SK-N-SH treated with all-trans-retinoic acid at 6 μM for 48 hours (cell line): ENCODE data around the gene ROBO1.

Source experiments
- ATAC-seq: fragments of 200-7000 bp; cut with Tn5 transposase; 3 replicates; pipeline ENCODE4 v1.9.1; 2020; ENCODE audit warnings: mild to moderate bottlenecking, moderate library complexity
- ARNTL ChIP-seq: fragments of 450-650 bp; formaldehyde crosslinking; IDR thresholded peaks from 2 replicates; pipeline ENCODE4 v1.5.0; 2020; ENCODE audit warnings: low read depth, mild to moderate bottlenecking, moderate library complexity, borderline replicate concordance
- BACH2 ChIP-seq: fragments of 250-450 bp; sonication (Bioruptor Pico); IDR thresholded peaks from 2 replicates; pipeline ENCODE4 v1.9.0; 2021; ENCODE audit warnings: mild to moderate bottlenecking, borderline replicate concordance
- CSDC2 ChIP-seq: fragments of 250-450 bp; sonication (Bioruptor Pico); IDR thresholded peaks from 2 replicates; pipeline ENCODE4 v1.5.0; 2020; ENCODE audit warnings: mild to moderate bottlenecking, moderate library complexity
- ESRRG ChIP-seq: fragments of 250-450 bp; sonication (Bioruptor Pico); IDR thresholded peaks from 2 replicates; pipeline ENCODE4 v1.6.1; 2021; ENCODE audit warnings: mild to moderate bottlenecking
- GLIS3 ChIP-seq: fragments of 250-450 bp; sonication (Bioruptor Pico); IDR thresholded peaks from 2 replicates; pipeline ENCODE4 v1.5.0; 2020; ENCODE audit warnings: mild to moderate bottlenecking, moderate library complexity
- ISL1 ChIP-seq: fragments of 250-450 bp; sonication (Bioruptor Pico); IDR thresholded peaks from 2 replicates; pipeline ENCODE4 v2.1.2; 2022; ENCODE audit warnings: mild to moderate bottlenecking, moderate library complexity
- OSR1 ChIP-seq: fragments of 250-450 bp; sonication (Bioruptor Pico); IDR thresholded peaks from 2 replicates; pipeline ENCODE4 v1.8.0; 2022; ENCODE audit warnings: moderate library complexity, mild to moderate bottlenecking, inconsistent platforms
- PPARA ChIP-seq: fragments of 250-450 bp; sonication (Bioruptor Pico); IDR thresholded peaks from 2 replicates; pipeline ENCODE4 v1.5.0; 2020; ENCODE audit warnings: mild to moderate bottlenecking, borderline replicate concordance
- RARB ChIP-seq: fragments of 250-450 bp; sonication (Bioruptor Pico); IDR thresholded peaks from 2 replicates; pipeline ENCODE4 v1.8.0; 2021; ENCODE audit warnings: mild to moderate bottlenecking, moderate library complexity
- SNAI2 ChIP-seq: fragments of 250-450 bp; sonication (Bioruptor Pico); IDR thresholded peaks from 2 replicates; pipeline ENCODE4 v1.5.0; 2020; ENCODE audit warnings: mild to moderate bottlenecking, moderate library complexity
- TCF4 ChIP-seq: fragments of 250-450 bp; sonication (Bioruptor Pico); IDR thresholded peaks from 2 replicates; pipeline ENCODE4 v1.8.0; 2021; ENCODE audit warnings: mild to moderate bottlenecking, moderate library complexity, borderline replicate concordance
- TOX ChIP-seq: fragments of 250-450 bp; sonication (Bioruptor Pico); IDR thresholded peaks from 2 replicates; pipeline ENCODE4 v1.8.0; 2021; ENCODE audit warnings: mild to moderate bottlenecking, moderate library complexity, borderline replicate concordance
- ZC3H10 ChIP-seq: fragments of 250-450 bp; sonication (Bioruptor Pico); IDR thresholded peaks from 2 replicates; pipeline ENCODE4 v1.5.1; 2021; ENCODE audit warnings: mild to moderate bottlenecking, moderate library complexity
- ZFP30 ChIP-seq: fragments of 450-650 bp; formaldehyde crosslinking; IDR thresholded peaks from 2 replicates; pipeline ENCODE4 v1.5.0; 2022; ENCODE audit warnings: mild to moderate bottlenecking, moderate library complexity
- ZNF565 ChIP-seq: fragments of 450-650 bp; formaldehyde crosslinking; conservative IDR thresholded peaks from 2 replicates; pipeline ENCODE4 v1.5.0; 2020; ENCODE audit warnings: low read depth, mild to moderate bottlenecking, moderate library complexity
- ZNF70 ChIP-seq: fragments of 450-650 bp; formaldehyde crosslinking; IDR thresholded peaks from 2 replicates; pipeline ENCODE4 v1.5.0; 2020; ENCODE audit warnings: mild to moderate bottlenecking, moderate library complexity
- ZNF8 ChIP-seq: fragments of 450-650 bp; formaldehyde crosslinking; IDR thresholded peaks from 2 replicates; pipeline ENCODE4 v1.5.0; 2020; ENCODE audit warnings: mild to moderate bottlenecking, moderate library complexity
- TF ChIP-seq, protein P1 (sequence below): fragments of 250-450 bp; sonication (Bioruptor Pico); IDR thresholded peaks from 2 replicates; pipeline ENCODE4 v1.5.0; 2020; ENCODE audit warnings: mild to moderate bottlenecking, moderate library complexity
- TF ChIP-seq, protein P2 (sequence below): fragments of 250-450 bp; sonication (Bioruptor Pico); IDR thresholded peaks from 2 replicates; pipeline ENCODE4 v1.8.0; 2021; ENCODE audit warnings: low read depth, mild to moderate bottlenecking, moderate library complexity, borderline replicate concordance
- TF ChIP-seq, protein P3 (sequence below): fragments of 250-450 bp; sonication (Bioruptor Pico); IDR thresholded peaks from 2 replicates; pipeline ENCODE4 v1.8.0; 2020; ENCODE audit warnings: mild to moderate bottlenecking, moderate library complexity, borderline replicate concordance
- TF ChIP-seq, protein P4 (sequence below): fragments of 250-450 bp; sonication (Bioruptor Pico); IDR thresholded peaks from 2 replicates; pipeline ENCODE4 v1.5.1; 2020; ENCODE audit warnings: low read depth, mild to moderate bottlenecking, moderate library complexity
- TF ChIP-seq, protein P5 (sequence below): fragments of 250-450 bp; sonication (Bioruptor Pico); IDR thresholded peaks from 2 replicates; pipeline ENCODE4 v1.5.1; 2021; ENCODE audit warnings: mild to moderate bottlenecking, moderate library complexity

The ROBO1 gene

DNA sequence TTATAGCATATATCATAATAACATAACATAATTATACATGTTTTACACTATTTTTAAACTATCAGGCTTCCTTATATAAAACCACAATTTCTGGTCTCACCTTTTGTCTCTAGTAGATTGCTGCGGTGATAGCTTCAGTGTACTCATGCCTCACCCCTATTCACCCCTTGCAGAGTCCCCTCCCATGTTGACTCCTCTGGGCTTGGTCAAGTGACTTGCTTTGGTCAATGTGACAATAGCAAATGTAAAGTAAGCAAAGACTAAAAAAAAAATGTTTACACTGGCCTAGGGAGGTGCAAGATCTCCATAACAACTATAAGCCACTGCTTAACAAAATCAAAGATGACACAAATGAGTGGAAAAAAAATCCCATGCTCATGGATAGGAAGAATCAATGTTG is 537.5 kb downstream of the ROBO1 start:
- no peak for TF ChIP-seq SNAI2 (CRISPR knock-in tag)
- ATAC-seq: no peak

DNA sequence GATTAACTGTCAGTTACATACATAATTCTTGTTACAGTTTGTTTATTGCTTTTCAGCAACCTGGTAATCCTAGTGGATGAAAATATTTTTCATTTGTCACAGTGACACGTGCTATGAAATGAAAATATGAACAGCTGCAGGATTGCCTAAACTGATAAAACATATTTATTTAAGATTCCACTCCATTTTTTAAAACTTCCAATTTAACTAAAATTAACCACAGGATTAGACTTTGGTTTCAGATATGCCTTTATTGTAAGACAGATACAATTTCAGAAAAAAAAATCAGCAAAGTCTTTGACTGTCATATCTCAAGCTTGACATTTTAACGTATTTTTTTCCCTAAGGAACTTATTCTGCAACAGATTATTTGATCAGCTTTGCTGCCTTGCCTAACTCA is 550.7 kb downstream of the ROBO1 start:
- TF ChIP-seq ZNF8: no peak
- TF ChIP-seq ZFP30 (CRISPR knock-in tag): no peak
- no peak for TF ChIP-seq ESRRG (CRISPR knock-in tag)
- TF ChIP-seq PPARA (CRISPR knock-in tag): no peak
- TF ChIP-seq ZNF565 (CRISPR knock-in tag): no peak
- no peak for TF ChIP-seq GLIS3 (CRISPR knock-in tag)
- no peak for TF ChIP-seq TOX (CRISPR knock-in tag)
- TF ChIP-seq ISL1: no peak
- no peak for TF ChIP-seq ZNF70 (CRISPR knock-in tag)
- no peak for TF ChIP-seq TCF4 (CRISPR knock-in tag)
- TF ChIP-seq RARB (CRISPR knock-in tag): no peak
- TF ChIP-seq ARNTL (CRISPR knock-in tag): no peak
- ATAC-seq: no peak

DNA sequence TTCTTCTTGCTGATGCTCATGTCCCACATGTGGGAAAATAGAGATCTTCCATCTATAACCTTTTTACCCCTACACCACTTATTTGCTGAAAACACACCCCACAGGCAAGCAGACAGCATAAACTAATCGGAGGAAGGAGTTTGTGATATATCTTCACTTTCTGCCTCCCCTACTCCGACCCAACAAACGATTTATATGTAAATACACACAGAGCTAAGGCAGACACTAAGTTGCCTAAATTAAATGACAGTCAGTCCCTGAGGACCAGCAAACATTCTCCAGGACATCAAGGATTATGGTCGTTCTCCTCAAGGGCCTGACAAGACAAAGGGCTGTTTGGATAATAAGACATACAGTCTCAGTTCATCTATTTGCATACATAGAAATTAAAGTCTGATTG is 552.5 kb downstream of the ROBO1 start:
- TF ChIP-seq, protein P1, sequence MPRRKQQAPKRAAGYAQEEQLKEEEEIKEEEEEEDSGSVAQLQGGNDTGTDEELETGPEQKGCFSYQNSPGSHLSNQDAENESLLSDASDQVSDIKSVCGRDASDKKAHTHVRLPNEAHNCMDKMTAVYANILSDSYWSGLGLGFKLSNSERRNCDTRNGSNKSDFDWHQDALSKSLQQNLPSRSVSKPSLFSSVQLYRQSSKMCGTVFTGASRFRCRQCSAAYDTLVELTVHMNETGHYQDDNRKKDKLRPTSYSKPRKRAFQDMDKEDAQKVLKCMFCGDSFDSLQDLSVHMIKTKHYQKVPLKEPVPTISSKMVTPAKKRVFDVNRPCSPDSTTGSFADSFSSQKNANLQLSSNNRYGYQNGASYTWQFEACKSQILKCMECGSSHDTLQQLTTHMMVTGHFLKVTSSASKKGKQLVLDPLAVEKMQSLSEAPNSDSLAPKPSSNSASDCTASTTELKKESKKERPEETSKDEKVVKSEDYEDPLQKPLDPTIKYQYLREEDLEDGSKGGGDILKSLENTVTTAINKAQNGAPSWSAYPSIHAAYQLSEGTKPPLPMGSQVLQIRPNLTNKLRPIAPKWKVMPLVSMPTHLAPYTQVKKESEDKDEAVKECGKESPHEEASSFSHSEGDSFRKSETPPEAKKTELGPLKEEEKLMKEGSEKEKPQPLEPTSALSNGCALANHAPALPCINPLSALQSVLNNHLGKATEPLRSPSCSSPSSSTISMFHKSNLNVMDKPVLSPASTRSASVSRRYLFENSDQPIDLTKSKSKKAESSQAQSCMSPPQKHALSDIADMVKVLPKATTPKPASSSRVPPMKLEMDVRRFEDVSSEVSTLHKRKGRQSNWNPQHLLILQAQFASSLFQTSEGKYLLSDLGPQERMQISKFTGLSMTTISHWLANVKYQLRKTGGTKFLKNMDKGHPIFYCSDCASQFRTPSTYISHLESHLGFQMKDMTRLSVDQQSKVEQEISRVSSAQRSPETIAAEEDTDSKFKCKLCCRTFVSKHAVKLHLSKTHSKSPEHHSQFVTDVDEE: no peak
- TF ChIP-seq BACH2: no peak
- TF ChIP-seq ZC3H10 (CRISPR knock-in tag): no peak
- no peak for TF ChIP-seq ESRRG (CRISPR knock-in tag)
- TF ChIP-seq, protein P2, sequence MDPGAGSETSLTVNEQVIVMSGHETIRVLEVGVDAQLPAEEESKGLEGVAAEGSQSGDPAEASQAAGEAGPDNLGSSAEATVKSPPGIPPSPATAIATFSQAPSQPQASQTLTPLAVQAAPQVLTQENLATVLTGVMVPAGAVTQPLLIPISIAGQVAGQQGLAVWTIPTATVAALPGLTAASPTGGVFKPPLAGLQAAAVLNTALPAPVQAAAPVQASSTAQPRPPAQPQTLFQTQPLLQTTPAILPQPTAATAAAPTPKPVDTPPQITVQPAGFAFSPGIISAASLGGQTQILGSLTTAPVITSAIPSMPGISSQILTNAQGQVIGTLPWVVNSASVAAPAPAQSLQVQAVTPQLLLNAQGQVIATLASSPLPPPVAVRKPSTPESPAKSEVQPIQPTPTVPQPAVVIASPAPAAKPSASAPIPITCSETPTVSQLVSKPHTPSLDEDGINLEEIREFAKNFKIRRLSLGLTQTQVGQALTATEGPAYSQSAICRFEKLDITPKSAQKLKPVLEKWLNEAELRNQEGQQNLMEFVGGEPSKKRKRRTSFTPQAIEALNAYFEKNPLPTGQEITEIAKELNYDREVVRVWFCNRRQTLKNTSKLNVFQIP (CRISPR knock-in tag): no peak
- TF ChIP-seq PPARA (CRISPR knock-in tag): no peak
- TF ChIP-seq, protein P3, sequence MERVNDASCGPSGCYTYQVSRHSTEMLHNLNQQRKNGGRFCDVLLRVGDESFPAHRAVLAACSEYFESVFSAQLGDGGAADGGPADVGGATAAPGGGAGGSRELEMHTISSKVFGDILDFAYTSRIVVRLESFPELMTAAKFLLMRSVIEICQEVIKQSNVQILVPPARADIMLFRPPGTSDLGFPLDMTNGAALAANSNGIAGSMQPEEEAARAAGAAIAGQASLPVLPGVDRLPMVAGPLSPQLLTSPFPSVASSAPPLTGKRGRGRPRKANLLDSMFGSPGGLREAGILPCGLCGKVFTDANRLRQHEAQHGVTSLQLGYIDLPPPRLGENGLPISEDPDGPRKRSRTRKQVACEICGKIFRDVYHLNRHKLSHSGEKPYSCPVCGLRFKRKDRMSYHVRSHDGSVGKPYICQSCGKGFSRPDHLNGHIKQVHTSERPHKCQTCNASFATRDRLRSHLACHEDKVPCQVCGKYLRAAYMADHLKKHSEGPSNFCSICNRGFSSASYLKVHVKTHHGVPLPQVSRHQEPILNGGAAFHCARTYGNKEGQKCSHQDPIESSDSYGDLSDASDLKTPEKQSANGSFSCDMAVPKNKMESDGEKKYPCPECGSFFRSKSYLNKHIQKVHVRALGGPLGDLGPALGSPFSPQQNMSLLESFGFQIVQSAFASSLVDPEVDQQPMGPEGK (CRISPR knock-in tag): no peak
- TF ChIP-seq ARNTL (CRISPR knock-in tag): no peak
- TF ChIP-seq TOX (CRISPR knock-in tag): no peak
- no peak for TF ChIP-seq CSDC2 (CRISPR knock-in tag)
- TF ChIP-seq, protein P4, sequence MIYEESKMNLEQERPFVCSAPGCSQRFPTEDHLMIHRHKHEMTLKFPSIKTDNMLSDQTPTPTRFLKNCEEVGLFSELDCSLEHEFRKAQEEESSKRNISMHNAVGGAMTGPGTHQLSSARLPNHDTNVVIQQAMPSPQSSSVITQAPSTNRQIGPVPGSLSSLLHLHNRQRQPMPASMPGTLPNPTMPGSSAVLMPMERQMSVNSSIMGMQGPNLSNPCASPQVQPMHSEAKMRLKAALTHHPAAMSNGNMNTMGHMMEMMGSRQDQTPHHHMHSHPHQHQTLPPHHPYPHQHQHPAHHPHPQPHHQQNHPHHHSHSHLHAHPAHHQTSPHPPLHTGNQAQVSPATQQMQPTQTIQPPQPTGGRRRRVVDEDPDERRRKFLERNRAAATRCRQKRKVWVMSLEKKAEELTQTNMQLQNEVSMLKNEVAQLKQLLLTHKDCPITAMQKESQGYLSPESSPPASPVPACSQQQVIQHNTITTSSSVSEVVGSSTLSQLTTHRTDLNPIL (CRISPR knock-in tag): no peak
- TF ChIP-seq ZNF565 (CRISPR knock-in tag): no peak
- TF ChIP-seq OSR1 (CRISPR knock-in tag): no peak
- no peak for TF ChIP-seq ZNF70 (CRISPR knock-in tag)
- TF ChIP-seq, protein P5, sequence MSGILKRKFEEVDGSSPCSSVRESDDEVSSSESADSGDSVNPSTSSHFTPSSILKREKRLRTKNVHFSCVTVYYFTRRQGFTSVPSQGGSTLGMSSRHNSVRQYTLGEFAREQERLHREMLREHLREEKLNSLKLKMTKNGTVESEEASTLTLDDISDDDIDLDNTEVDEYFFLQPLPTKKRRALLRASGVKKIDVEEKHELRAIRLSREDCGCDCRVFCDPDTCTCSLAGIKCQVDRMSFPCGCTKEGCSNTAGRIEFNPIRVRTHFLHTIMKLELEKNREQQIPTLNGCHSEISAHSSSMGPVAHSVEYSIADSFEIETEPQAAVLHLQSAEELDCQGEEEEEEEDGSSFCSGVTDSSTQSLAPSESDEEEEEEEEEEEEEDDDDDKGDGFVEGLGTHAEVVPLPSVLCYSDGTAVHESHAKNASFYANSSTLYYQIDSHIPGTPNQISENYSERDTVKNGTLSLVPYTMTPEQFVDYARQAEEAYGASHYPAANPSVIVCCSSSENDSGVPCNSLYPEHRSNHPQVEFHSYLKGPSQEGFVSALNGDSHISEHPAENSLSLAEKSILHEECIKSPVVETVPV: no peak
- no peak for TF ChIP-seq RARB (CRISPR knock-in tag)
- TF ChIP-seq ZNF8: no peak
- TF ChIP-seq GLIS3 (CRISPR knock-in tag): no peak
- no peak for ATAC-seq
